ENCODE measurements around the gene METTL27. TPM values are rescaled to one million over a fixed set of nuclear protein-coding genes. Genes with fewer than 3 reads are reported as not detected.

The METTL27 gene
- total and polyA plus RNA-seq, 9 of the 15 experiments (the other 6 are each of a cell fraction or from before 2014, with no cell fraction given): 0.08 to 0.82 (median 0.33) TPM; not detected in 4

DNA sequence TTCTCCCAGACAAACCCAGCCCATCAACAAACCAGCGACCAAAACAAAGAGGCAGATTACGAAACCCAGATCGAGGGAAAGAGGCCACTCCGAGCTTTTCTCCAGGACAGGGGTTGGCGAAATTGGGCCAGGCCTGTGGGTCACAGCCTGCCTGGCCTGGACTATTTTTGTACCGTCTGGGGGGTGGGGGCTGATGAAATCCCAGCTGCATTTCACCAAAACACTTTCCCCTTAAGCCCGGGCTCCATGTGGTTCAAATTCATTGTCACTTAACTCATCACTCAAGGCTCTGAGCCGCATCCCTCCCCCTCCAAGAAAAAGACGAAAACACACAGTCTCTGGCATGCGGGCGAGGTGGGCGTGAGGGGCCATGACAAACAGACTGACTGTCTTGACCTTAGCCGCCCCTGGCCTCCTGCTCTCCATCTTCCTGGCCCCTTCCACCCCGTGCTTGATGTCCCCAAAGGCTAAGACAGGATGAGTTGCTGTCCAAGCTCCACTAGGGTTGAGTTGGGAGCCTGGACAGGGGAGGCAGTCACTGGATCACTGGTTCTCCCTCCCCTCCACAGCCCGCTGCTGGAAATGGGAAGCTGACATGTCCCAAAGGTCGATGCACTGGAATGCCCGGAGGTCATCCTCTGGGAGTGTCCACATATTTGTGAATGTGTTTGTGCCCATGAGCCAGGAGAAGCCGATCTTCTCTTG is 37.8 kb upstream of the METTL27 start:
- H3K9me3 ChIP-seq (replicated peaks; ENCODE audit: control insufficient read depth, insufficient read depth, low read depth, low read length): no peaks in the 10 kb centered on the region
- peaks cover 21 to 63% of the 10 kb centered on the region in 2 experiments for H3K27me3 ChIP-seq (ENCODE audit: control insufficient read depth in 2 of 2, insufficient read depth in 2 of 2, low read length in 2 of 2)
- POLR2A ChIA-PET: interaction anchor here (0.8 to 3.5 kb wide), 2 partner anchors 9 to 11 kb away, joined by 4 to 15 read pairs; no protein-coding TSS in a partner anchor
- intact Hi-C loops (cut with micrococcal nuclease): no loop called here
- H3K4me2 ChIP-seq (ENCODE audit: insufficient read depth, low read length): no peak overlapping the region
- H3K4me1 ChIP-seq (replicated peaks in 1 of 2; ENCODE audit: control insufficient read depth in 2 of 2, insufficient read depth in 2 of 2, low read length in 2 of 2): peaks cover 0 to 9% of the 10 kb centered on the region in 2 experiments; a peak in 1 of 5 replicates
- TF ChIP-seq FIP1L1 (IDR thresholded peaks at IDR 0.05; ENCODE audit: low read depth, low read length, poor library complexity, severe bottlenecking) (no peak), CEBPB (tag; IDR thresholded peaks at IDR 0.05) (peak; percentile 57)
- in situ Hi-C loops (cut with MboI): loop anchor here (5.0 to 10.0 kb wide), 2 partner anchors 142 to 325 kb away; no protein-coding TSS in a partner anchor
- no peak overlapping the region for H2AFZ ChIP-seq (ENCODE audit: low read depth, low read length)
- 0 out of 4 replicates have a peak overlapping the region, but pooled peaks of 1 of the 2 experiments have one; percentile 10 for H3K9ac ChIP-seq (ENCODE audit: insufficient read depth in 1 of 2, low read depth in 2 of 2, low read length in 2 of 2)
- DNase-seq (ENCODE audit: extremely low read depth in 1 of 4, low spot score in 3 of 4) (no peak), ATAC-seq (peak; percentile 50), FAIRE-seq (no peak)
- CTCF ChIA-PET (ENCODE audit: low intra/inter-chr PET ratio): no interaction called here
- no peaks in the 10 kb centered on the region for H3K79me2 ChIP-seq (ENCODE audit: control insufficient read depth, insufficient read depth, low read length)
- 4% methylated on average over 18 of the region's 18 CpGs for WGBS (ENCODE audit: insufficient coverage, low coverage, missing lambda C conversion rate)
- no peaks in the 10 kb centered on the region for H3K9me1 ChIP-seq (ENCODE audit: control insufficient read depth, insufficient read depth, low read length)
- no peak overlapping the region for H3K27ac ChIP-seq (ENCODE audit: extremely low read depth, low read depth, low read length)
- H4K20me1 ChIP-seq (replicated peaks; ENCODE audit: control insufficient read depth, insufficient read depth, low read length): peaks cover 36% of the 10 kb centered on the region
- no peak overlapping the region for H3K4me3 ChIP-seq
- no TSS peak for BruUV-seq (replicated peaks)
- H3K36me3 ChIP-seq (ENCODE audit: control insufficient read depth, insufficient read depth, low read length): no peaks in the 10 kb centered on the region

DNA sequence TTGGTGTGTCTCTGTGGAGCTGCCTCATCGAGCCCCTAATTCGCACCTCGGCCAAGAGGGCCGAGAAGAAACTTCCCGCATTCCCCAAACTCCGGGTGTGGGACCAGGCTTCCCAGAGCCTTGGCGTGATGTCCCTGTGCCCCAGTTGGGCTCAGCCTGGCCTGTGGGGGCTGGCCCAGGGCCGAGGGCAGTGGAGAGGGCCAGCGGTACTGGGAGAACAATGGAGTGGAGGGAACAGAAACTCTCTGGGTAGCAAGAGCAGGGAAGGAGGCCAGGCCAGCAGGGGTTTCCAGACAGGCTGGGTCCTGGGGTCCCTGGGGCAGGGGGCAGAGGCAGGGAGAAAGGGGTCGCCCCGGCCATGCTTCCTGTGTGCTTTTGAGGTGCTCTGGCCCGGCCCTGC is 34.7 kb upstream of the METTL27 start:
- 14% methylated on average over 12 of the region's 12 CpGs for WGBS (ENCODE audit: insufficient coverage, low coverage, missing lambda C conversion rate)
- no peaks in the 10 kb centered on the region for H3K36me3 ChIP-seq (ENCODE audit: control insufficient read depth, insufficient read depth, low read length)
- FAIRE-seq (no peak), DNase-seq (ENCODE audit: extremely low read depth in 1 of 4, low spot score in 3 of 4) (no peak), ATAC-seq (no peak)
- intact Hi-C loops (cut with micrococcal nuclease): no loop called here
- peak overlapping the region in 1 of 2 experiments; percentile 37; a peak in 1 of 4 replicates for H3K9ac ChIP-seq (ENCODE audit: insufficient read depth in 1 of 2, low read depth in 2 of 2, low read length in 2 of 2)
- H3K4me1 ChIP-seq (replicated peaks in 1 of 2; ENCODE audit: control insufficient read depth in 2 of 2, insufficient read depth in 2 of 2, low read length in 2 of 2): peaks cover 0 to 12% of the 10 kb centered on the region in 2 experiments; a peak in 2 of 5 replicates
- H3K9me3 ChIP-seq (replicated peaks; ENCODE audit: control insufficient read depth, insufficient read depth, low read depth, low read length): no peaks in the 10 kb centered on the region
- TF ChIP-seq, protein P1, sequence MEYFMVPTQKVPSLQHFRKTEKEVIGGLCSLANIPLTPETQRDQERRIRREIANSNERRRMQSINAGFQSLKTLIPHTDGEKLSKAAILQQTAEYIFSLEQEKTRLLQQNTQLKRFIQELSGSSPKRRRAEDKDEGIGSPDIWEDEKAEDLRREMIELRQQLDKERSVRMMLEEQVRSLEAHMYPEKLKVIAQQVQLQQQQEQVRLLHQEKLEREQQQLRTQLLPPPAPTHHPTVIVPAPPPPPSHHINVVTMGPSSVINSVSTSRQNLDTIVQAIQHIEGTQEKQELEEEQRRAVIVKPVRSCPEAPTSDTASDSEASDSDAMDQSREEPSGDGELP (CRISPR knock-in tag; IDR thresholded peaks at IDR 0.05; ENCODE audit: borderline replicate concordance): no peak
- TF ChIP-seq, protein P2, sequence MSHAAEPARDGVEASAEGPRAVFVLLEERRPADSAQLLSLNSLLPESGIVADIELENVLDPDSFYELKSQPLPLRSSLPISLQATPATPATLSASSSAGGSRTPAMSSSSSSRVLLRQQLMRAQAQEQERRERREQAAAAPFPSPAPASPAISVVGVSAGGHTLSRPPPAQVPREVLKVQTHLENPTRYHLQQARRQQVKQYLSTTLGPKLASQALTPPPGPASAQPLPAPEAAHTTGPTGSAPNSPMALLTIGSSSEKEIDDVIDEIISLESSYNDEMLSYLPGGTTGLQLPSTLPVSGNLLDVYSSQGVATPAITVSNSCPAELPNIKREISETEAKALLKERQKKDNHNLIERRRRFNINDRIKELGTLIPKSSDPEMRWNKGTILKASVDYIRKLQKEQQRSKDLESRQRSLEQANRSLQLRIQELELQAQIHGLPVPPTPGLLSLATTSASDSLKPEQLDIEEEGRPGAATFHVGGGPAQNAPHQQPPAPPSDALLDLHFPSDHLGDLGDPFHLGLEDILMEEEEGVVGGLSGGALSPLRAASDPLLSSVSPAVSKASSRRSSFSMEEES (CRISPR knock-in tag; IDR thresholded peaks at IDR 0.05): no peak
- no peak for TF ChIP-seq PHB2 (IDR thresholded peaks at IDR 0.05; ENCODE audit: low read depth)
- TF ChIP-seq NR4A1 (CRISPR knock-in tag; IDR thresholded peaks at IDR 0.05): no peak
- TF ChIP-seq NR4A1 (tag; IDR thresholded peaks at IDR 0.05): no peak
- TF ChIP-seq DIDO1 (tag; IDR thresholded peaks at IDR 0.05; ENCODE audit: low read depth): no peak
- TF ChIP-seq HCFC1 (IDR thresholded peaks at IDR 0.05; ENCODE audit: low read depth, low read length): no peak
- H3K27ac ChIP-seq (ENCODE audit: extremely low read depth, low read depth, low read length): no peak overlapping the region
- H3K79me2 ChIP-seq (ENCODE audit: control insufficient read depth, insufficient read depth, low read length): no peaks in the 10 kb centered on the region
- POLR2A ChIA-PET: no interaction called here
- peaks cover 36% of the 10 kb centered on the region for H4K20me1 ChIP-seq (replicated peaks; ENCODE audit: control insufficient read depth, insufficient read depth, low read length)
- H2AFZ ChIP-seq (ENCODE audit: low read depth, low read length): no peak overlapping the region
- BruUV-seq (replicated peaks): no TSS peak
- H3K4me2 ChIP-seq (ENCODE audit: insufficient read depth, low read length): no peak overlapping the region
- H3K27me3 ChIP-seq (ENCODE audit: control insufficient read depth in 2 of 2, insufficient read depth in 2 of 2, low read length in 2 of 2): peaks cover 21 to 73% of the 10 kb centered on the region in 2 experiments
- H3K4me3 ChIP-seq: no peak overlapping the region
- H3K9me1 ChIP-seq (ENCODE audit: control insufficient read depth, insufficient read depth, low read length): no peaks in the 10 kb centered on the region
- CTCF ChIA-PET (ENCODE audit: low intra/inter-chr PET ratio): no interaction called here
- in situ Hi-C loops (cut with MboI): loop anchor here (10.0 kb wide), 1 partner anchor 328 kb away; no protein-coding TSS in a partner anchor
